ENCODE measurements around the gene SYTL5. TPM values are rescaled to one million over a fixed set of nuclear protein-coding genes. Genes with fewer than 3 reads are reported as not detected.

SYTL5 gene
- total and polyA plus RNA-seq, 2 experiments from 2014 or later = 0.23 to 0.35 TPM

- Mint-ChIP-seq H3K9me3 (no peaks in the 10 kb centered on the region), H3K4me1 (no peaks in the 10 kb centered on the region), H3K4me3 (no peak overlapping the region), H3K36me3 (ENCODE audit: low read depth) (no peaks in the 10 kb centered on the region), H3K27me3 (ENCODE audit: insufficient read depth, low read depth, poor library complexity) (peaks cover 3% of the 10 kb centered on the region), H3K27ac (no peak overlapping the region)
- TF ChIP-seq ZNF331 (CRISPR knock-in tag; IDR thresholded peaks at IDR 0.05; ENCODE audit: low read depth) (no peak), ZNF114 (CRISPR knock-in tag; IDR thresholded peaks at IDR 0.05) (no peak), STAT1 (IDR thresholded peaks at IDR 0.05; ENCODE audit: unreplicated experiment) (no peak), EZH2 (IDR thresholded peaks at IDR 0.05; ENCODE audit: low read depth, unreplicated experiment) (no peak), NANOG (IDR thresholded peaks at IDR 0.05; ENCODE audit: borderline replicate concordance) (no peak), EZH2phosphoT487 (IDR thresholded peaks at IDR 0.05; ENCODE audit: unreplicated experiment) (no peak), CREB1 (CRISPR knock-in tag; IDR thresholded peaks at IDR 0.05; ENCODE audit: low read depth) (no peak), ZNF462 (CRISPR knock-in tag; IDR thresholded peaks at IDR 0.05) (no peak), ETS1 (IDR thresholded peaks at IDR 0.05) (no peak)
- H3K79me2 ChIP-seq (replicated peaks; ENCODE audit: insufficient read depth) = no peaks in the 10 kb centered on the region
- no peaks in the 10 kb centered on the region for H3K27me3 ChIP-seq (ENCODE audit: insufficient read depth)
- no peaks in the 10 kb centered on the region for H3K9me2 ChIP-seq (ENCODE audit: insufficient read depth)
- ATAC-seq (no peak), DNase-seq (ENCODE audit: low spot score) (no peak)
- H3K4me1 ChIP-seq (ENCODE audit: insufficient read depth) = no peaks in the 10 kb centered on the region
- no peaks in the 10 kb centered on the region for H3K36me3 ChIP-seq (ENCODE audit: insufficient read depth)
- no peak overlapping the region for H3K4me2 ChIP-seq
- H3K27ac ChIP-seq (ENCODE audit: low read depth) = no peak overlapping the region
- no peaks in the 10 kb centered on the region for H4K20me1 ChIP-seq (replicated peaks; ENCODE audit: insufficient read depth)
- no peak overlapping the region for H3K4me3 ChIP-seq
- no peak overlapping the region for H2AFZ ChIP-seq
- H3F3A ChIP-seq (replicated peaks; ENCODE audit: low read depth) = no peaks in the 10 kb centered on the region
Measured at GRCh38 chrX:38055170-38055847, 49.0 kb downstream of the SYTL5 start.

All from GM23338 (cell line).